Upper lobe of left lung (tissue), 4 donors: ENCODE results near the gene CSF3.

Source experiments
- EP300 ChIP-seq, 4 donors: sonication (generic); formaldehyde crosslinking; IDR thresholded peaks; one replicate each; pipeline ENCODE4 v1.5.1; 2017; ENCODE audit warnings: antibody characterized with exemption in 4 of 4, control low read depth in 2 of 4
- POLR2A ChIP-seq, 4 donors: fragments of 450-650 bp; IDR thresholded peaks; one replicate each; pipeline ENCODE4 v1.5.1; 2016 to 2017; ENCODE audit warnings: antibody characterized with exemption in 4 of 4, mild to moderate bottlenecking in 2 of 4
- POLR2AphosphoS5 ChIP-seq, 2 donors: sonication (generic); formaldehyde crosslinking; IDR thresholded peaks; one replicate each; pipeline ENCODE4 v1.5.1; 2017; ENCODE audit warnings: antibody characterized with exemption in 2 of 2
- TF ChIP-seq, protein P1 (sequence below), 6 experiments: fragments of 450-650 bp in 4 of 6; fragments of 200-600 bp in 2 of 6; sonication (generic) in 2 of 6; IDR thresholded peaks; one replicate each; pipeline ENCODE4 v1.5.1; 2016 to 2019; ENCODE audit warnings: antibody characterized with exemption in 6 of 6

- TF ChIP-seq, protein P1, sequence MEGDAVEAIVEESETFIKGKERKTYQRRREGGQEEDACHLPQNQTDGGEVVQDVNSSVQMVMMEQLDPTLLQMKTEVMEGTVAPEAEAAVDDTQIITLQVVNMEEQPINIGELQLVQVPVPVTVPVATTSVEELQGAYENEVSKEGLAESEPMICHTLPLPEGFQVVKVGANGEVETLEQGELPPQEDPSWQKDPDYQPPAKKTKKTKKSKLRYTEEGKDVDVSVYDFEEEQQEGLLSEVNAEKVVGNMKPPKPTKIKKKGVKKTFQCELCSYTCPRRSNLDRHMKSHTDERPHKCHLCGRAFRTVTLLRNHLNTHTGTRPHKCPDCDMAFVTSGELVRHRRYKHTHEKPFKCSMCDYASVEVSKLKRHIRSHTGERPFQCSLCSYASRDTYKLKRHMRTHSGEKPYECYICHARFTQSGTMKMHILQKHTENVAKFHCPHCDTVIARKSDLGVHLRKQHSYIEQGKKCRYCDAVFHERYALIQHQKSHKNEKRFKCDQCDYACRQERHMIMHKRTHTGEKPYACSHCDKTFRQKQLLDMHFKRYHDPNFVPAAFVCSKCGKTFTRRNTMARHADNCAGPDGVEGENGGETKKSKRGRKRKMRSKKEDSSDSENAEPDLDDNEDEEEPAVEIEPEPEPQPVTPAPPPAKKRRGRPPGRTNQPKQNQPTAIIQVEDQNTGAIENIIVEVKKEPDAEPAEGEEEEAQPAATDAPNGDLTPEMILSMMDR (IDR thresholded peaks at IDR 0.05) = no peak
- TF ChIP-seq POLR2A (IDR thresholded peaks at IDR 0.05) = no peak
- no peak for TF ChIP-seq POLR2AphosphoS5 (IDR thresholded peaks at IDR 0.05)
- no peak for TF ChIP-seq EP300 (IDR thresholded peaks at IDR 0.05)
Measured at GRCh38 chr17:40027614-40028012, 12.4 kb downstream of the CSF3 start.
